Bronchus fibroblast of lung (primary cell): ENCODE measurements around the gene PTMA. TPM values are rescaled to one million over a fixed set of nuclear protein-coding genes. Genes with fewer than 3 reads are reported as not detected.

Experiments used
- total RNA-seq: library from RNA; depleted of rRNA; stranded (reverse); fragments of >200 nt; gene quantifications from 2 replicates; pipeline ENCODE4 v1.2.3, GENCODE V29; 2015

The PTMA gene, protein sequence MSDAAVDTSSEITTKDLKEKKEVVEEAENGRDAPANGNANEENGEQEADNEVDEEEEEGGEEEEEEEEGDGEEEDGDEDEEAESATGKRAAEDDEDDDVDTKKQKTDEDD
- 756 and 1,171 TPM in 2 replicates for total RNA-seq

DNA sequence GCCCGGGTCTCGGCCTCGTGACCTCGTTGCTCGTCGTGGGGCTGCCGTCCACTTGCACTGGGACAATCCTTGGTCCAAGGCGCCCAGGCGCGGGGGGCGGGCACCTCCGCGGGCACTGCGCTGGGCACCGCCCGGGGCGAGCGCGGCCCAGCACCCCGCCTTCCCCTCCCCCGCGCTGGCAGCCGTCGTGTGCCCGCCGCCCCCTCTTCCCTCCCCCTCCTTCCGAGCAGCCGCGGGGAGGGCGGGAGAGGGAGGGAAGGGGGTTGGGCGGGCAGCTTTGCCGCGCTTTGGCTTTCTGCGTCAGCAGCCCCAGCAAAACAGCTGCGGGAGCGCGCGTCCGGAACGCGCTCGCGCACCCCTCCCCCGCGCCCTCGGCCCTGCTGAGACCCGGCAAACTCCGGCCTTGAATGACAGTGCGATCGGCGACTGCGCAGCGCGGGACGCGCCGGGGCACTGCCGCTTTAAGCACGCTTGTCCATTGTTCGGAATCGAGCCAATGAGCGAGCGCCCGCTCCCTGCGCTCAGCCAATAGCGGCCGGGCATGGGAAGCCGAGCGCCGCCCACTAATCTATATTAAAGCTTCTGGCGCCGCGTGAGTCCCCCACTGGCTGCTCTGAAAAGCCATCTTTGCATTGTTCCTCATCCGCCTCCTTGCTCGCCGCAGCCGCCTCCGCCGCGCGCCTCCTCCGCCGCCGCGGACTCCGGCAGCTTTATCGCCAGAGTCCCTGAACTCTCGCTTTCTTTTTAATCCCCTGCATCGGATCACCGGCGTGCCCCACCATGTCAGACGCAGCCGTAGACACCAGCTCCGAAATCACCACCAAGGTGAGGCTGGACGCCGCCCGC lies at the start of gene PTMA:
Gene PTMA (plus strand): TSS at position 599 of the 846 bp plus-strand sequence. CDS start 182 bp downstream, at position 781.

Other genes with a start within 250 kb of the PTMA start
- gene NCL, start 244.0 kb upstream of the PTMA start, total RNA-seq, result 96.0 and 105 TPM in 2 replicates
- gene NMUR1, start 178.1 kb upstream of the PTMA start, total RNA-seq, result not detected in 2 replicates
- gene TEX44, start 115.7 kb upstream of the PTMA start, total RNA-seq, result not detected in 2 replicates
- 43.0 and 43.3 TPM in 2 replicates for gene PDE6D, start 72.8 kb downstream of the PTMA start, total RNA-seq
- 23.9 and 28.4 TPM in 2 replicates for gene COPS7B, start 77.9 kb downstream of the PTMA start, total RNA-seq
- not detected in 2 replicates for gene NPPC, start 217.9 kb downstream of the PTMA start, total RNA-seq